Posterior cingulate gyrus (tissue), 11 donors: ENCODE measurements around the gene RMND1.
"Not testable (repeated sequence)": the region's sequence is repeated elsewhere in the genome, so short reads cannot be mapped to it uniquely, and the experiment has no call there.

Experiments
- DNase-seq, 10 donors: peaks; one replicate each; pipeline versions ENCODE4 v3.0.0 to v3.0.0-alpha.2; 2020 to 2021; ENCODE audit warnings: mixed read lengths in 3 of 10
- intact Hi-C: fragments of 100-400 bp; cut with DNase I; formaldehyde crosslinking; loops from one replicate; pipeline ENCODE4 v1.15.1; 2023

RMND1 gene

GRCh38 chr6:151357758-151358436 lies 94.0 kb downstream of the RMND1 start:
- intact Hi-C loops, result no loop called here
- no peak for DNase-seq

- DNase-seq, intact Hi-C loops: not testable (repeated sequence)
Observed at GRCh38 chr6:151356983-151357382, 94.9 kb downstream of the RMND1 start.
